ENCODE measurements around the gene TSPYL1. TPM values are rescaled to one million over a fixed set of nuclear protein-coding genes. Genes with fewer than 3 reads are reported as not detected.

Gene TSPYL1
- total and polyA plus RNA-seq, 2 of the 8 experiments (the other 6 are each of a cell fraction or from before 2014, with no cell fraction given): 33.2 to 79.1 TPM

DNA sequence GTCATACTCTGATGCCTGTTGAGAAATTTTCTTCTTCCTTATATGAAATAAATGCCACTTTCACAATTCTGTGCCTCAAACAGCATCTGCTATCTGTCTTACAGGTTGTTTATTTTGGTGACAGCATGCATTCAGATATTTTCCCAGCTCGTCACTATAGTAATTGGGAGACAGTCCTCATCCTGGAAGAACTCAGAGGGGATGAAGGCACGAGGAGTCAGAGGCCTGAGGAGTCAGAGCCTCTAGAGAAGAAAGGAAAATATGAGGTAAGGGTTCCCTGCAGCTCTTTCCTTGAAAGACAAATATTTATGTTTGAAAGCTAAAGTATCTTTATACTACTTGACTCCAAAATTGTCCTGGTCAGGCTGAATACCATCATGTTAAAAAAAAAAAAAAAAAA lies 41.6 kb downstream of the TSPYL1 start:
- H3K9me3 ChIP-seq (ENCODE audit: insufficient read depth in 2 of 2, low read depth in 1 of 2, low read length in 1 of 2): no peaks in the 10 kb centered on the region
- H3K27ac ChIP-seq (ENCODE audit: low read depth, low read length): no peak overlapping the region
- H3K27me3 ChIP-seq (replicated peaks in 1 of 4; ENCODE audit: control insufficient read depth in 3 of 4, extremely low read depth in 1 of 4, insufficient read depth in 3 of 4, low read length in 3 of 4): no peaks in the 10 kb centered on the region
- H2BK120ac ChIP-seq (replicated peaks; ENCODE audit: low read depth, low read length): no peak overlapping the region
- no peaks in the 10 kb centered on the region for H4K20me1 ChIP-seq (replicated peaks in 1 of 2; ENCODE audit: control insufficient read depth in 1 of 2, insufficient read depth in 2 of 2, low read length in 2 of 2)
- H4K8ac ChIP-seq (ENCODE audit: extremely low read depth, insufficient read depth, low read length): no peak overlapping the region
- FAIRE-seq (no peak), DNase-seq (ENCODE audit: low read depth in 1 of 2, low spot score in 2 of 2) (no peak)
- H3K4me3 ChIP-seq (ENCODE audit: extremely low read depth in 1 of 4, insufficient read depth in 2 of 4, low read depth in 3 of 4, low read length in 4 of 4): no peak overlapping the region
- no peaks in the 10 kb centered on the region for H3K79me1 ChIP-seq (ENCODE audit: low read depth, low read length)
- H2BK12ac ChIP-seq (ENCODE audit: low read depth, low read length): no peak overlapping the region
- H2AFZ ChIP-seq (ENCODE audit: low read length): no peak overlapping the region
- no peak overlapping the region for H3K56ac ChIP-seq (replicated peaks; ENCODE audit: insufficient read length, low read depth, low read length)
- CTCF ChIA-PET (ENCODE audit: partially characterized antibody): no interaction called here
- no peak overlapping the region for H3K4ac ChIP-seq (replicated peaks; ENCODE audit: insufficient read length, low read depth, low read length)
- no peak overlapping the region for H3K9ac ChIP-seq (replicated peaks in 1 of 4; ENCODE audit: extremely low read depth in 1 of 4, low read depth in 3 of 4, low read length in 3 of 4)
- H3K4me2 ChIP-seq (ENCODE audit: insufficient read depth in 1 of 2, low read depth in 2 of 2, low read length in 2 of 2): no peak overlapping the region
- H3K23ac ChIP-seq (ENCODE audit: insufficient read length): no peak overlapping the region
- no peak overlapping the region for H2BK20ac ChIP-seq (ENCODE audit: low read length)
- H2BK5ac ChIP-seq (ENCODE audit: low read depth, low read length): no peak overlapping the region
- no peak overlapping the region for H3K14ac ChIP-seq (ENCODE audit: insufficient read length)
- H3K18ac ChIP-seq (ENCODE audit: extremely low read depth, low read length): no peak overlapping the region
- H4K5ac ChIP-seq (ENCODE audit: insufficient read length, low read depth, low read length): no peak overlapping the region
- 88% methylated on average over 2 of the region's 2 CpGs; no CpG with 5 or more reads in 1 of the 2 experiments for WGBS, 2 experiments (ENCODE audit: extremely low coverage in 1 of 2, insufficient coverage in 1 of 2, insufficient read length in 1 of 2, insufficient replicate concordance in 2 of 2, low coverage in 1 of 2, low lambda C conversion rate in 2 of 2, missing lambda C conversion rate in 1 of 2)
- H3K23me2 ChIP-seq (ENCODE audit: low read depth, low read length): no peaks in the 10 kb centered on the region
- POLR2A ChIA-PET (ENCODE audit: partially characterized antibody): interaction anchor here (1.3 to 1.6 kb wide), 2 partner anchors 14 to 40 kb away, joined by 3 to 7 read pairs; no protein-coding TSS in a partner anchor
- no peak overlapping the region for H2AK5ac ChIP-seq (ENCODE audit: low read depth, low read length)
- no peak overlapping the region for H4K91ac ChIP-seq (replicated peaks; ENCODE audit: insufficient read length, low read length)
- H3K36me3 ChIP-seq (ENCODE audit: control insufficient read depth in 2 of 4, insufficient read depth in 4 of 4, low read length in 3 of 4): peaks cover 0 to 24% (median 14%) of the 10 kb centered on the region in 4 experiments; a peak in 3 of 8 replicates
- H3K79me2 ChIP-seq (ENCODE audit: control insufficient read depth in 1 of 2, insufficient read depth in 2 of 2, low read length in 2 of 2): no peaks in the 10 kb centered on the region
- no peak overlapping the region for H2BK15ac ChIP-seq (ENCODE audit: low read length)
- H3K4me1 ChIP-seq (replicated peaks in 1 of 4; ENCODE audit: control insufficient read depth in 3 of 4, insufficient read depth in 4 of 4, low read length in 3 of 4): no peaks in the 10 kb centered on the region
- TF ChIP-seq KDM5A (IDR thresholded peaks at IDR 0.05; ENCODE audit: low read length) (no peak), NANOG (IDR thresholded peaks at IDR 0.05; ENCODE audit: insufficient read depth, low read depth, low read length, poor library complexity, severe bottlenecking) (no peak), KDM4A (IDR thresholded peaks at IDR 0.05; ENCODE audit: low read depth, low read length, severe bottlenecking) (no peak), HDAC2 (IDR thresholded peaks at IDR 0.05; ENCODE audit: borderline replicate concordance in 1 of 2, low read depth in 2 of 2, low read length in 2 of 2) (no peak), TEAD4 (IDR thresholded peaks at IDR 0.05; ENCODE audit: low read depth, low read length) (no peak), RFX5 (IDR thresholded peaks at IDR 0.05; ENCODE audit: borderline replicate concordance, low read depth, low read length) (no peak), ZNF274 (IDR thresholded peaks at IDR 0.05; ENCODE audit: borderline replicate concordance, extremely low read depth, low read length) (no peak), EGR1 (IDR thresholded peaks at IDR 0.05; ENCODE audit: borderline replicate concordance, low read depth, low read length) (no peak), CBX8 (IDR thresholded peaks at IDR 0.05; ENCODE audit: borderline replicate concordance, low read depth, low read length) (no peak), BCL11A (IDR thresholded peaks at IDR 0.05; ENCODE audit: low read depth in 2 of 2, low read length in 2 of 2) (no peak), SP4 (IDR thresholded peaks at IDR 0.05; ENCODE audit: low read length) (no peak), GTF2F1 (IDR thresholded peaks at IDR 0.05; ENCODE audit: borderline replicate concordance, low read depth, low read length) (no peak), EZH2 (IDR thresholded peaks at IDR 0.05; ENCODE audit: low read depth, low read length, severe bottlenecking) (no peak)
- TF ChIP-seq, protein P1, sequence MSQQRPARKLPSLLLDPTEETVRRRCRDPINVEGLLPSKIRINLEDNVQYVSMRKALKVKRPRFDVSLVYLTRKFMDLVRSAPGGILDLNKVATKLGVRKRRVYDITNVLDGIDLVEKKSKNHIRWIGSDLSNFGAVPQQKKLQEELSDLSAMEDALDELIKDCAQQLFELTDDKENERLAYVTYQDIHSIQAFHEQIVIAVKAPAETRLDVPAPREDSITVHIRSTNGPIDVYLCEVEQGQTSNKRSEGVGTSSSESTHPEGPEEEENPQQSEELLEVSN (IDR thresholded peaks at IDR 0.05): no peak

All from H1 (cell line).